PFSK-1 (cell line): ENCODE measurements around the gene FAM222B.

Experiments
- FOXP2 ChIP-seq: optimal IDR thresholded peaks from 2 replicates; pipeline ENCODE3; 2011; ENCODE audit warnings: borderline replicate concordance, control low read depth, inconsistent platforms; ENCODE audit not compliant: insufficient read depth; ENCODE audit errors: extremely low read length, extremely low read depth
- POLR2AphosphoS5 ChIP-seq: IDR thresholded peaks from 2 replicates; pipeline ENCODE4 v1.6.1; 2012; ENCODE audit warnings: low read depth, mild to moderate bottlenecking, control low read depth, low read length, moderate library complexity
- REST ChIP-seq, 2 experiments: IDR thresholded peaks; 2 replicates each; pipeline versions ENCODE4 v1.6.1 to v1.8.0; 2011 to 2012; ENCODE audit warnings: low read depth in 2 of 2, low read length in 2 of 2, control low read depth in 1 of 2, inconsistent platforms in 1 of 2, mild to moderate bottlenecking in 1 of 2, moderate library complexity in 1 of 2; ENCODE audit not compliant: insufficient read depth in 1 of 2
- SIN3A ChIP-seq: IDR thresholded peaks from 2 replicates; pipeline ENCODE4 v1.6.1; 2012; ENCODE audit warnings: mild to moderate bottlenecking, low read length, moderate library complexity, borderline replicate concordance; ENCODE audit not compliant: insufficient read depth
- TAF1 ChIP-seq: IDR thresholded peaks from 2 replicates; pipeline ENCODE4 v1.6.1; 2012; ENCODE audit warnings: low read length, control low read depth, borderline replicate concordance; ENCODE audit not compliant: insufficient read depth

FAM222B gene

GRCh38 chr17:28878981-28879380, 36.4 kb upstream of the FAM222B start:
- TF ChIP-seq TAF1 (no peak), SIN3A (no peak), REST (IDR thresholded peaks at IDR 0.05; ENCODE audit: insufficient read depth in 1 of 2, low read depth in 2 of 2, low read length in 2 of 2) (no peak), FOXP2 (no peak), POLR2AphosphoS5 (no peak)

- TF ChIP-seq FOXP2, result no peak
- TF ChIP-seq SIN3A, result no peak
- TF ChIP-seq TAF1, result no peak
Measured at GRCh38 chr17:28878158-28878910, 35.7 kb upstream of the FAM222B start.

- TF ChIP-seq TAF1, result no peak
- TF ChIP-seq SIN3A, result no peak
- TF ChIP-seq FOXP2, result no peak
- no peak for TF ChIP-seq POLR2AphosphoS5
- no peak for TF ChIP-seq REST (IDR thresholded peaks at IDR 0.05; ENCODE audit: insufficient read depth in 1 of 2, low read depth in 2 of 2, low read length in 2 of 2)
Measured at GRCh38 chr17:28875848-28876550, 33.4 kb upstream of the FAM222B start.

GRCh38 chr17:28874750-28875149, 32.2 kb upstream of the FAM222B start:
- TF ChIP-seq FOXP2 (no peak), SIN3A (no peak), REST (IDR thresholded peaks at IDR 0.05; ENCODE audit: insufficient read depth in 1 of 2, low read depth in 2 of 2, low read length in 2 of 2) (no peak), POLR2AphosphoS5 (no peak), TAF1 (no peak)

GRCh38 chr17:28873839-28874238, 31.2 kb upstream of the FAM222B start:
- no peak for TF ChIP-seq FOXP2
- TF ChIP-seq REST (IDR thresholded peaks at IDR 0.05; ENCODE audit: insufficient read depth in 1 of 2, low read depth in 2 of 2, low read length in 2 of 2), result no peak
- no peak for TF ChIP-seq TAF1
- TF ChIP-seq SIN3A, result no peak
- no peak for TF ChIP-seq POLR2AphosphoS5
